Metanephros (tissue), 1 donor: ENCODE data around the gene SMIM43. TPM values are rescaled to one million over a fixed set of nuclear protein-coding genes. Genes with fewer than 3 reads are reported as not detected.

Experiments
- total RNA-seq: library from RNA; depleted of rRNA; stranded (reverse); fragments of >200 nt; gene quantifications from one replicate; pipeline ENCODE4 v1.2.3, GENCODE V29; 2014

Gene SMIM43
- total RNA-seq: 0.23 TPM

GRCh38 chr4:121764702-121765367, at the start of gene SMIM43:
Gene SMIM43, minus strand, starts transcription at chr4:121765164. Its CDS starts 59 bp downstream, at chr4:121765105.

GRCh38 chr4:121800961-121801714, 36.2 kb upstream of the SMIM43 start, which contains the start of gene EXOSC9:
Gene EXOSC9, plus strand, starts transcription at chr4:121801323. Its CDS starts 102 bp downstream, at chr4:121801425.

Other genes with a start within 250 kb of the SMIM43 start
- 163 TPM for gene ANXA5, start 68.2 kb downstream of the SMIM43 start, total RNA-seq
- 18.2 TPM for gene EXOSC9, start 36.2 kb upstream of the SMIM43 start, total RNA-seq
- 19.9 TPM for gene CCNA2, start 58.7 kb upstream of the SMIM43 start, total RNA-seq
- gene BBS7, start 105.3 kb upstream of the SMIM43 start, total RNA-seq: 15.6 TPM
- 2.9 TPM for gene TRPC3, start 186.9 kb upstream of the SMIM43 start, total RNA-seq